GM12878 (cell line): Measurements from ENCODE around the gene APCDD1. TPM values are rescaled to one million over a fixed set of nuclear protein-coding genes. Genes with fewer than 3 reads are reported as not detected.

Experiments
- ATAC-seq: fragments of 200-7000 bp; cut with Tn5 transposase; 3 replicates; pipeline ENCODE4 v1.9.1; 2020; ENCODE audit warnings: mild to moderate bottlenecking, moderate library complexity
- BruUV-seq: library from RNA; stranded (reverse); fragments of 400-500 nt; replicated peaks from 2 replicates; lab custom pipeline; 2021; lab: Mats Ljungman, UMichigan
- CTCF ChIA-PET: fragments of 300-600 bp; sonication (Branson Sonifier 250); formaldehyde crosslinking; extraction: SDS; loops from one replicate; lab custom pipeline; 2021; ENCODE audit warnings: inconsistent platforms; lab: Yijun Ruan, JAX
- POLR2A ChIA-PET: fragments of 350-600 bp; formaldehyde crosslinking; extraction: SDS; loops from one replicate; lab custom pipeline; 2021; ENCODE audit warnings: inconsistent platforms; lab: Charles Lee
- RAD21 ChIA-PET: fragments of 300-600 bp; sonication (Branson Sonifier 250); formaldehyde crosslinking; loops from one replicate; lab custom pipeline; 2023; ENCODE audit warnings: antibody characterized with exemption; ENCODE audit not compliant: unreplicated experiment; lab: Charles Lee
- SMC1A ChIA-PET: fragments of 300-600 bp; sonication (Branson Sonifier 250); formaldehyde crosslinking; loops from one replicate; lab custom pipeline; 2023; ENCODE audit not compliant: unreplicated experiment, uncharacterized antibody; lab: Charles Lee
- DNase-seq: peaks from one replicate; pipeline ENCODE4 v3.0.0-alpha.2; 2011; ENCODE audit warnings: low read depth, low spot score
- FAIRE-seq: peaks from 3 replicates; lab custom pipeline; 2011; peaks lifted over from hg19 to GRCh38; lab: Jason Lieb, UNC
- H2AFZ ChIP-seq: 2 replicates; pipeline ENCODE4 v1.6.0; 2011; ENCODE audit warnings: low read depth, low read length, control low read depth; ENCODE audit not compliant: control insufficient read depth
- H3K27ac ChIP-seq: 2 replicates; pipeline ENCODE4 v1.5.1; 2011; ENCODE audit warnings: control low read depth; ENCODE audit not compliant: control insufficient read depth, insufficient read depth
- H3K27me3 ChIP-seq, 2 experiments: replicated peaks in 1 of 2; 2 replicates each; pipeline versions ENCODE4 v1.6.0 to v1.6.1; 2011; ENCODE audit warnings: low read length in 1 of 2; ENCODE audit not compliant: control insufficient read depth in 2 of 2, insufficient read depth in 2 of 2
- H3K36me3 ChIP-seq, 2 experiments: 2 replicates each; pipeline ENCODE4 v1.5.1; 2011; ENCODE audit warnings: low read length in 1 of 2; ENCODE audit not compliant: control insufficient read depth in 2 of 2, insufficient read depth in 2 of 2
- H3K4me1 ChIP-seq: 2 replicates; pipeline ENCODE4 v1.6.1; 2011; ENCODE audit warnings: mild to moderate bottlenecking, low read length, moderate library complexity, mixed read lengths; ENCODE audit not compliant: control insufficient read depth, insufficient read depth
- H3K4me2 ChIP-seq: 2 replicates; pipeline ENCODE4 v1.6.0; 2011; ENCODE audit warnings: control low read depth; ENCODE audit not compliant: control insufficient read depth, insufficient read depth
- H3K4me3 ChIP-seq: fragments of 200-600 bp; sonication (generic); 2 replicates; pipeline ENCODE4 v1.5.1; 2016
- H3K79me2 ChIP-seq: 2 replicates; pipeline ENCODE4 v1.6.0; 2011; ENCODE audit warnings: low read length; ENCODE audit not compliant: control insufficient read depth, insufficient read depth
- H3K9ac ChIP-seq: 2 replicates; pipeline ENCODE4 v1.8.0; 2011; ENCODE audit warnings: low read length, control low read depth, mixed read lengths; ENCODE audit not compliant: control insufficient read depth, insufficient read depth
- H3K9me3 ChIP-seq: replicated peaks from 3 replicates; pipeline ENCODE4 v1.5.1; 2011; ENCODE audit warnings: mild to moderate bottlenecking, low read length; ENCODE audit not compliant: control insufficient read depth, insufficient read depth
- H4K20me1 ChIP-seq: 2 replicates; pipeline ENCODE4 v1.6.0; 2011; ENCODE audit not compliant: control insufficient read depth, insufficient read depth
- CBFB ChIP-seq: IDR thresholded peaks from 2 replicates; pipeline ENCODE4 v1.6.1; 2016; ENCODE audit warnings: antibody characterized with exemption, low read depth
- CHD1 ChIP-seq: IDR thresholded peaks from 2 replicates; pipeline ENCODE4 v1.6.1; 2012; ENCODE audit warnings: low read depth, low read length, improper control_type of control experiment
- CHD4 ChIP-seq: fragments of 200-600 bp; sonication (generic); IDR thresholded peaks from 2 replicates; pipeline ENCODE4 v1.6.1; 2016; ENCODE audit warnings: mild to moderate bottlenecking
- EGR1 ChIP-seq, 2 experiments: IDR thresholded peaks; 1 replicate in 1 of 2; 2 replicates in 1 of 2; pipeline ENCODE4 v1.6.1; 2011 to 2012; ENCODE audit warnings: low read depth in 2 of 2, low read length in 2 of 2, borderline replicate concordance in 1 of 2, mild to moderate bottlenecking in 1 of 2, moderate library complexity in 1 of 2
- FOXK2 ChIP-seq: fragments of 450-650 bp; IDR thresholded peaks from 2 replicates; pipeline ENCODE4 v1.6.1; 2017; ENCODE audit warnings: mild to moderate bottlenecking, moderate library complexity
- GABPA ChIP-seq: IDR thresholded peaks from 2 replicates; pipeline ENCODE4 v1.6.1; 2014; ENCODE audit warnings: antibody characterized with exemption, low read depth, mild to moderate bottlenecking, inconsistent platforms
- HDAC6 ChIP-seq: fragments of 200-600 bp; sonication (generic); IDR thresholded peaks from one replicate; pipeline ENCODE4 v1.8.0; 2017; ENCODE audit warnings: antibody characterized with exemption; ENCODE audit not compliant: unreplicated experiment
- JUND ChIP-seq: IDR thresholded peaks from 2 replicates; pipeline ENCODE4 v1.6.1; 2012; ENCODE audit warnings: low read depth, mild to moderate bottlenecking, low read length, improper control_type of control experiment, moderate library complexity
- PML ChIP-seq: IDR thresholded peaks from 2 replicates; pipeline ENCODE4 v1.6.1; 2012; ENCODE audit warnings: low read length, inconsistent platforms
- SIX5 ChIP-seq: IDR thresholded peaks from 2 replicates; pipeline ENCODE4 v1.6.1; 2011; ENCODE audit warnings: mild to moderate bottlenecking, low read depth, low read length, moderate library complexity; ENCODE audit not compliant: severe bottlenecking
- SMARCA5 ChIP-seq: fragments of 450-650 bp; IDR thresholded peaks from 2 replicates; pipeline ENCODE4 v1.6.1; 2017; ENCODE audit warnings: mild to moderate bottlenecking
- SREBF2 ChIP-seq: IDR thresholded peaks from 2 replicates; pipeline ENCODE4 v1.6.1; 2012; ENCODE audit warnings: mild to moderate bottlenecking, low read length
- TAF1 ChIP-seq: IDR thresholded peaks from 2 replicates; pipeline ENCODE4 v1.6.1; 2011; ENCODE audit warnings: mild to moderate bottlenecking, low read depth, low read length, borderline replicate concordance
- ZSCAN29 ChIP-seq: fragments of 450-650 bp; IDR thresholded peaks from 2 replicates; pipeline ENCODE4 v1.6.1; 2017; ENCODE audit warnings: mild to moderate bottlenecking, moderate library complexity
- ZZZ3 ChIP-seq: IDR thresholded peaks from 2 replicates; pipeline ENCODE4 v1.6.1; 2011; ENCODE audit warnings: low read depth; ENCODE audit not compliant: control insufficient read depth, insufficient read length
- WGBS: methylation state at CpG from one replicate; pipeline ENCODE4 v1.1.6; 2016; ENCODE audit warnings: low lambda C conversion rate; ENCODE audit not compliant: insufficient replicate concordance, insufficient coverage; ENCODE audit errors: missing lambda C conversion rate; 5-methylcytosine and 5-hydroxymethylcytosine counted together
- in situ Hi-C: fragments of 300-500 bp; cut with MboI; formaldehyde crosslinking; loops from 9 replicates; pipeline ENCODE4 v1.14.3; 2018; ENCODE audit warnings: mixed read lengths
- intact Hi-C: fragments of 100-400 bp; cut with micrococcal nuclease; formaldehyde crosslinking; loops from one replicate; pipeline ENCODE4 v1.14.2; 2022; ENCODE audit not compliant: unreplicated experiment
- polyA plus RNA-seq, 11 experiments: library from polyadenylated mRNA; depleted of rRNA in 4 of 11; unstranded in 6 of 11; stranded (reverse) in 5 of 11; fragments of >200 nt; fragmentation: Nextera tagmentation in 4 of 11; fragmentation: Illumina TruSeq in 1 of 11; extraction: Ambion mirVana in 4 of 11; extraction: Trizol in 1 of 11; gene quantifications; 1 replicate in 1 of 11; 2 replicates in 10 of 11; pipeline versions ENCODE4 v1.2.1 to v1.2.3, GENCODE V29; 2011 to 2016; ENCODE audit warnings: inconsistent platforms in 2 of 11, missing spikeins in 2 of 11, low read depth in 1 of 11
- total RNA-seq, 4 experiments: library from RNA; depleted of rRNA in 3 of 4; stranded (reverse); fragments of >200 nt in 3 of 4; fragmentation: Illumina TruSeq in 1 of 4; extraction: Trizol in 1 of 4; gene quantifications; 2 replicates each; pipeline versions ENCODE4 v1.2.1 to v1.2.3, GENCODE V29; 2013 to 2021
- TF ChIP-seq, protein P1 (sequence below): fragments of 450-650 bp; IDR thresholded peaks from 2 replicates; pipeline ENCODE4 v1.6.1; 2016; ENCODE audit warnings: mild to moderate bottlenecking, moderate library complexity, borderline replicate concordance
- TF ChIP-seq, protein P2 (sequence below): fragments of 450-650 bp; IDR thresholded peaks from 2 replicates; pipeline ENCODE4 v1.6.1; 2017; ENCODE audit warnings: borderline replicate concordance

The APCDD1 gene
- total and polyA plus RNA-seq, 10 of the 15 experiments (the other 5 are each of a cell fraction or from before 2014, with no cell fraction given): not detected

- FAIRE-seq: no peak
- WGBS: 35% methylated on average over 4 of the region's 4 CpGs
- RAD21 ChIA-PET: interaction anchor here (0.8 kb wide), 1 partner anchor 22 kb away, joined by 3 read pairs; no protein-coding TSS in a partner anchor
Measured at GRCh38 chr18:10488017-10488416, 33.6 kb downstream of the APCDD1 start.

More at GRCh38 chr18:10488017-10488416, 33.6 kb downstream of the APCDD1 start:
- intact Hi-C loops (loop anchor here (10.0 kb wide), 1 partner anchor 93 kb away; no protein-coding TSS in a partner anchor), in situ Hi-C loops (no loop called here)
- Histone ChIP-seq H3K27ac (no peak overlapping the region), H3K4me1 (peaks cover 14% of the 10 kb centered on the region), H3K9me3 (no peaks in the 10 kb centered on the region), H4K20me1 (no peaks in the 10 kb centered on the region), H3K79me2 (no peaks in the 10 kb centered on the region), H2AFZ (no peak overlapping the region), H3K4me2 (no peak overlapping the region), H3K36me3 (no peaks in the 10 kb centered on the region), H3K9ac (no peak overlapping the region), H3K4me3 (no peak overlapping the region), H3K27me3 (no peaks in the 10 kb centered on the region)
- DNase-seq: no peak
- ChIA-PET SMC1A (interaction anchor here (11.3 kb wide), 1 partner anchor 7 kb away, joined by 67 read pairs; no protein-coding TSS in a partner anchor), POLR2A (interaction anchor here (0.7 kb wide), 1 partner anchor 657 kb away, joined by 3 read pairs; no protein-coding TSS in a partner anchor), CTCF (interaction anchor here (0.6 kb wide), 1 partner anchor 203 kb away, joined by 3 read pairs; no protein-coding TSS in a partner anchor)
- TF ChIP-seq TAF1 (no peak), ZSCAN29 (no peak), ZZZ3 (no peak), EGR1 (IDR thresholded peaks at IDR 0.05; ENCODE audit: borderline replicate concordance in 1 of 2, low read depth in 2 of 2, low read length in 2 of 2) (no peak), PML (no peak), SMARCA5 (no peak), CBFB (no peak), GABPA (no peak), SIX5 (no peak), CHD1 (no peak), FOXK2 (no peak), CHD4 (no peak), HDAC6 (no peak), SREBF2 (no peak), JUND (no peak)
- TF ChIP-seq, protein P1, sequence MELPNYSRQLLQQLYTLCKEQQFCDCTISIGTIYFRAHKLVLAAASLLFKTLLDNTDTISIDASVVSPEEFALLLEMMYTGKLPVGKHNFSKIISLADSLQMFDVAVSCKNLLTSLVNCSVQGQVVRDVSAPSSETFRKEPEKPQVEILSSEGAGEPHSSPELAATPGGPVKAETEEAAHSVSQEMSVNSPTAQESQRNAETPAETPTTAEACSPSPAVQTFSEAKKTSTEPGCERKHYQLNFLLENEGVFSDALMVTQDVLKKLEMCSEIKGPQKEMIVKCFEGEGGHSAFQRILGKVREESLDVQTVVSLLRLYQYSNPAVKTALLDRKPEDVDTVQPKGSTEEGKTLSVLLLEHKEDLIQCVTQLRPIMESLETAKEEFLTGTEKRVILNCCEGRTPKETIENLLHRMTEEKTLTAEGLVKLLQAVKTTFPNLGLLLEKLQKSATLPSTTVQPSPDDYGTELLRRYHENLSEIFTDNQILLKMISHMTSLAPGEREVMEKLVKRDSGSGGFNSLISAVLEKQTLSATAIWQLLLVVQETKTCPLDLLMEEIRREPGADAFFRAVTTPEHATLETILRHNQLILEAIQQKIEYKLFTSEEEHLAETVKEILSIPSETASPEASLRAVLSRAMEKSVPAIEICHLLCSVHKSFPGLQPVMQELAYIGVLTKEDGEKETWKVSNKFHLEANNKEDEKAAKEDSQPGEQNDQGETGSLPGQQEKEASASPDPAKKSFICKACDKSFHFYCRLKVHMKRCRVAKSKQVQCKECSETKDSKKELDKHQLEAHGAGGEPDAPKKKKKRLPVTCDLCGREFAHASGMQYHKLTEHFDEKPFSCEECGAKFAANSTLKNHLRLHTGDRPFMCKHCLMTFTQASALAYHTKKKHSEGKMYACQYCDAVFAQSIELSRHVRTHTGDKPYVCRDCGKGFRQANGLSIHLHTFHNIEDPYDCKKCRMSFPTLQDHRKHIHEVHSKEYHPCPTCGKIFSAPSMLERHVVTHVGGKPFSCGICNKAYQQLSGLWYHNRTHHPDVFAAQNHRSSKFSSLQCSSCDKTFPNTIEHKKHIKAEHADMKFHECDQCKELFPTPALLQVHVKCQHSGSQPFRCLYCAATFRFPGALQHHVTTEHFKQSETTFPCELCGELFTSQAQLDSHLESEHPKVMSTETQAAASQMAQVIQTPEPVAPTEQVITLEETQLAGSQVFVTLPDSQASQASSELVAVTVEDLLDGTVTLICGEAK: no peak
- TF ChIP-seq, protein P2, sequence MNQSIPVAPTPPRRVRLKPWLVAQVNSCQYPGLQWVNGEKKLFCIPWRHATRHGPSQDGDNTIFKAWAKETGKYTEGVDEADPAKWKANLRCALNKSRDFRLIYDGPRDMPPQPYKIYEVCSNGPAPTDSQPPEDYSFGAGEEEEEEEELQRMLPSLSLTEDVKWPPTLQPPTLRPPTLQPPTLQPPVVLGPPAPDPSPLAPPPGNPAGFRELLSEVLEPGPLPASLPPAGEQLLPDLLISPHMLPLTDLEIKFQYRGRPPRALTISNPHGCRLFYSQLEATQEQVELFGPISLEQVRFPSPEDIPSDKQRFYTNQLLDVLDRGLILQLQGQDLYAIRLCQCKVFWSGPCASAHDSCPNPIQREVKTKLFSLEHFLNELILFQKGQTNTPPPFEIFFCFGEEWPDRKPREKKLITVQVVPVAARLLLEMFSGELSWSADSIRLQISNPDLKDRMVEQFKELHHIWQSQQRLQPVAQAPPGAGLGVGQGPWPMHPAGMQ: no peak
- ATAC-seq: no peak
- BruUV-seq: no TSS peak
